NCI-H146 treated with DMSO at 0.1 percent for 48 hours (cell line): ENCODE results near the gene C1orf159.
"Not testable (repeated sequence)": the region's sequence is repeated elsewhere in the genome, so short reads cannot be mapped to it uniquely, and the experiment has no call there.

Experiments
- DNase-seq: peaks from one replicate; lab custom pipeline; 2025; ENCODE audit not compliant: unreplicated experiment; lab: John Stamatoyannopoulos, UW

Gene C1orf159

DNA sequence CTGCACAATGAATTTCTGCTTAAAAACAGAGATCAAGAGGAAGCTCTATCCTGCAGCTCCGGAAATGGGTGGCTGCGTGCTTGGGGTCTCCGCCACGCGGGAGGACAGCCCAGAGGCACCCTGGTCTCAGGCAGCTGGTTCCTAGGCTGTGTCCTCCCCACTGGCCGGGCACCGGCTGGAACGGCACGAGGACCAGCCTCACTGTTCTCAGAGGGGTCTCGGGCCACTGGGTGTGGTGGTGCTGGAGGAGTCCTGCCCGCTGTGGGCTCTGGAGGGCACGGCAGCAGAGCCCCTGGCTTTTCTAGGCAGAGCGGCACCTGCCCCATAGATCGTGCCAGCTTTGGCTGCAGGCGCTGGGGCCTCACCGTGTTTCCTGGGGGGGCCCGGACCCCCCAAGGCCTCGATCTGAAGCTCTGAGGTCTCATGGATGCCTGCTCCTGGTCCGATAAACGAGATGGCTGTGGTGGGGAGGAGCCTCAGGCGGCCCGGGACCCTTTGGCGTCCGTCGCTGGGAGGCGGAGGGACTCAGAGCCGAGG is 33.6 kb downstream of the C1orf159 start:
- DNase-seq, result no peak

DNA sequence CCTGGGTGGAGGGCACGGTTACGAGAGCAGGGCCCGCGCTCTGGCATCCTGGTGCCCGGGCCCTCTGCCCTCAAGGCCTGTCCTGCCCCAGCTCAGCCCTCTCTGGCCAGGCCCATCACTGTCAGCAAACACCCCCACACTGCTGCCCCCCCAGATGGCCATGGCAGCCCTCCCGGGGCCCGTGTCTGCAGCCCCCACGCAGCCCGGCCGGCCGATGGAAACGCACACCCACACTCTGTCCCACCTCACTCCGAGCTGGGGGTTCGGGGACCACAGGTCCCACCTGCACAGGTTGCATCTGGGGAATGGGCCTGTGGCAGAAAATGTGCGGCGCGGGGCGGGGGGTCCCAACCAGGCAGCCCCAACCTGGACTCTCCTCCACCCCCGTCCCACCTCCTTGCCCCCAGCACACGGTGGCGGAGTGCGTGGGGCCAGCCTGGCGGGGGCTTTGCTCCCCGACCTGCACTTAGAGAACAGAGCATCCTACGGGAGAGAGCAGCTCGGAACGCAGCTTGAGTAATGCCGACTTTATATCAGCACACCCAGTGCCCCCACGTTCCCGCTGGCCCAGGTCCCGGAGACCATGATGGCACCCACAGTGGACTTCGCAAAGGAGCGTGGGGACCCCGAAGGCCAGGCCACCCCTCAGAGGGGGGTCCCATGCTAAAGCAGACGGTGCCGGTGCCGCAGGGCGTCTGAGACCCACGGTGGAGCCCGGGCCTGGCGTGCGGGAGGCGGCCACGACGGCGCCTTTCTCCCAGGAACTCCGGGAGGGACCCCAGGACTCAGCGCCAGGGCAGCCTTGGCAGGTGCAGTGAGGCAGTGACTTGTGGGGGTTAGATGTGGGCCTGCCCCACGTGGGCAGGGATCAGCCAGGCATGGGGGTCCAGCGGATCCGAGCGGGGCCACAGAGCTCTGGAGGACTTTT is 34.3 kb downstream of the C1orf159 start:
- no peak for DNase-seq

- DNase-seq, result no peak
Observed at GRCh38 chr1:1080951-1081310, 35.0 kb downstream of the C1orf159 start.

DNA sequence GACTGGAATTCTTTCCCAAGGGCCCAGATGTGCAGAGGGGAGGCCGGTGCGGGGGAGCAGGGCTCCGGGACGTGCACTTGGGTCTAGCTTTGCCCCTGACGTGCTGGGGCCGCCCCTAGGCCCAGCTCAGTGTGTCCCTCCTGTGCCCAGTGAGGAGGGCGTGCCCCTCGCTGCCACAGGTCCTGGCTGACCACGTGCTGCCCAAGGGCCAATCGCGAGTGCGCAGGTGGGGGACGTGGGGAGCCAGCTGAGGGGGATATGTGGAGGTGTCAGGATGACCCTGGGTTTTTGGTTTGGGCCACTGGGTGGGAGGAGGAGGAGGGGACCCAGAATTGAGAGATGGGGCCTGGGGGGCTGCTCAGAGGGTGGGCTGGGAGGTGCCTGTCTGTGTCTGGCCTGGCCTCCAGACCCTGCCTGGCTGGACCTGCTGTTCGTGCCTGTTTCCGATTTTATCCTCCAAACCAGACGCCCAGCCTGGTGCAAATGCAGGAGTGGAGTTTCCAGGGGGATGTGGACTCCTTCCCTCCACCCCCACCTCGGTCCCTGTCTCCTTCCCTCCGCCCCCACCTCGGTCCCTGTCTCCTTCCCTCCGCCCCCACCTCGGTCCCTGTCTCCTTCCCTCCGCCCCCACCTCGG is 35.6 kb downstream of the C1orf159 start:
- no peak for DNase-seq

GRCh38 chr1:1079408-1080121 is 36.3 kb downstream of the C1orf159 start:
- no peak for DNase-seq

DNA sequence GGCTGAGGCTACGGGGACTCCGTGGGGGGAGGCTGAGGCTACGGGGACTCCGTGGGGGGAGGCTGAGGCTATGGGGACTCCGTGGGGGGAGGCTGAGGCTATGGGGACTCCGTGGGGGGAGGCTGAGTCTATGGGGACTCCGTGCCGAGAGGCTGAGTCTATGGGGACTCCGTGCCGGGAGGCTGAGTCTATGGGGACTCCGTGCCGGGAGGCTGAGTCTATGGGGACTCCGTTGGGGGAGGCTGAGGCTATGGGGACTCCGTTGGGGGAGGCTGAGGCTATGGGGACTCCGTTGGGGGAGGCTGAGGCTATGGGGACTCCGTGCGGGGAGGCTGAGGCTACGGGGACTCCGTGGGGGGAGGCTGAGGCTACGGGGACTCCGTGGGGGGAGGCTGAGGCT is 38.5 kb downstream of the C1orf159 start:
- not testable (repeated sequence) for DNase-seq

DNA sequence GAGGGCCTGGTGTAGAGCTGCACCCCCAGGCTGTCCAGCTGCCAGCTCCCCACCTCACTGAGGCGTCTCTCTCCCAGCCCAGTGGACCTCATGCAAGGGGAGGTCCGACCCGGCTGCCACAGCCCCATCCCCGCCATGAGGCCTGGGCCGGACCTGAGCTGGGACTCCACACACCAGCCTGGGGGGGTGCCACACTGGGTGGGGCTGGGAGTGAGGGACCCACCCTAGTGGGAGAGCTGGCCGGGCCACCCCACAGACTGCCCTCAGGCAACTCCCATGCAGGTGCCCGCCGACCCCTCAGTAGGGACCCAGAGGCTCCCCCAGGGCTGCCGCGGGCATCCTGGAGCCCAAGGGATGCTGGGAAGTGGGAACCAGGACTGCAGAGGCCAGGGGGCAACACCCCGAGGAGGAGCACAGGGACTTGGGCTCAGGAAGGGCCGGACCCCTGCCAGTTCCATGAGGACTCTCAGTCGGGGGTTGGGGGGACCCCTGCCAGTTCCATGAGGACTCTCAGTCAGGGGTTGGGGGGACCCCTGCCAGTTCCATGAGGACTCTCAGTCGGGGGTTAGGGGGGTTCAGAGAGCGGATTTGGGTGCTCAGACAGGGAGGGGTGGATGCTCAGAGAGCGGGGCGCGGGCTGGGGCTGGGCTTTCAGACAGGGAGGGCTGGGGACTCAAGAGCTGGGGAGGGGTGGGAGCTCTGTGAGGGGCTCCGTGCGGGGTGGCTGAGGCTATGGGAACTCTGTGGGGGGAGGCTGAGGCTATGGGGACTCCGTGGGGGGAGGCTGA is 40.5 kb downstream of the C1orf159 start:
- no peak for DNase-seq

DNA sequence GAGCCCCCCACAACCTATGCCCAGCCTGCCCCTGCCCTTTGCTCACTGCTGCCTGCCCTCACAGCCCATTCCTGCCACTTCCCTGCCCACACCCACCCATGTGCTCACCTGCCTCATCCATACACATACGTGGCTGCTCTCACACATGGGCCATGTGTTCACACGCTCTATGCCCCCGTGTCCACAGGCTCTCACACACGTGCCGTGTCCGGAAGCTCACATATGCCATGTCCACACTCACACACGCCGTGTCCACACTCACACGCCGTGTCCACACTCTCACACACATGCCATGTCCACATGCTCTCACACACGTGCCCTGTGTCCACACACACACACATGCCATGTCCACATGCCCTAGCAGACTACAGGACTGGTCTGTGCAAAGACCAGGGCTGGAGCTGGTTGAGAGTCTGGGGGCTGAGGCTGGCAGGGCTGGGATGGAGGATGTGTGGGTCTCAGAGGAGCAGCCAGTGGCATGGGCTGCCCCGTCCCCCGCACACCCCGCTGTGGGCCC is 41.2 kb downstream of the C1orf159 start:
- DNase-seq, result no peak

GRCh38 chr1:1073743-1074587 is 41.9 kb downstream of the C1orf159 start, which contains the start of gene RNF223:
TSS of gene RNF223 (minus strand) at chr1:1074306. CDS start at chr1:1072566, 1,740 bp downstream.
- DNase-seq, result peak; percentile 40

GRCh38 chr1:1072849-1073742 is 42.8 kb downstream of the C1orf159 start:
- DNase-seq, result no peak

DNA sequence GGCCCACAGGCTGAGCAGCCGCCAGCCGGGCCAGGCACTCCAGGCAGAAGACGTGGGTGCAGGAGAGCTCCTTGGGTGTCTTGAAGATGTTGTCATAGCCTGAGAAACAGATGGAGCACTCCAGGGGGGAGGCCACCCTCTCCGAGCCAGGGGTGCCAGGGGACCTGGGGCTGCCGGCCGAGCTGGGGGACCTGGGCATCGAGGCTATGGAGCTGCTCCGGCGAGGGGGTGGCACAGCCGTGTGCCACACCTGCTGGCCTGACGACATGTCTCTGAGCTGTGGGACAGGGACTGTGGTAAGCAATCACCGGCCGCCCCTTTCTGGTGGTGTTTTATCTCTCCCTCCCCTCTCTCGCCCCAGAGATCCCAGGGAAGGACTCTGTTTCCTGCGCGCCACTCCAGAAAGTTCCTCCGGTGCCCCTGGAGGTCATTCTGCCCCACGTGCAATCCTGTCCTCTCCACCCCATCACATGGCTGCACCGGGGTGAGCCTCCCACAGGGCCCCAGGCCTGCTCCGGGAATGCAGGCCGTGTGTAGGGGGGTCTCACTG is 43.5 kb downstream of the C1orf159 start:
- DNase-seq, result no peak

DNA sequence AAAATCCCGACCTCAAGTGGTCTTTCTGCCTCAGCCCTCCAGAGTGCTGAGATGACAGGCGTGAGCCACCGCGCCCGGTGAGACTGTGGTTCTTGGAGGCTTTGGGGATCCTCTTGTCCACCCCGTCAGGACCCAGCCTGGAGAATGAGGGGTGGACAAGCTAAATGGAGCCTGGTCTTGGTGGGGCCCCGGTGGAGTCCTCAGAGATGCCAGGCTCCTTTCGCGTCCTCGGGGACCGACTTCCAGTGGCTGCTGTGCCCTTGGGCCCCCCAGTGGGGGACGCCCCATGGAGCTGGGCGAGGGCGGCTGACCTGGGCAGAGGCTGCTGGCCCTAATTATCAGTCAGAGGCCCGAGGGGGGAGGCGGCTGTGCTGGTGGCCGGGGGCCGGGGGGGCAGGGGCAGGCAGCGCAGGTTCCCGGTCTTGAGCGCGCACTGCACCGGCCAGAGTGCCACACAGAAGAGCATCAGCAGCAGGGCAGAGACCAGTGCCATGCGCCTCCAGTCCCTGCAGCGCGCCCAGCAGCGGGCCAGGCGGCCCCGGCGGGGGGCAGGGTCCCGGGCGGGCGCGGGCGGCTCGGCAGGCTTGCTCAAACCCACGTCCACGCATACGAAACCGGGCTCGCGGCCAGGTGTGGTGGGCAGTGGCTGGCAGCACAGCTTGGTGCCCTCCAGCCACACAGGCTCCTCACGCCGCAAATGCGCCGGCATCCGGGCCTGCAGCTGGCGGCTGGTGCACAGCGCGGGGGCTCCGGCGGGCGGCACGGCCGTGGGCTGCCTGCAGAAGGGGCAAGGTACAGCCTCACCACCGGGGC is 44.2 kb downstream of the C1orf159 start:
- no peak for DNase-seq

DNA sequence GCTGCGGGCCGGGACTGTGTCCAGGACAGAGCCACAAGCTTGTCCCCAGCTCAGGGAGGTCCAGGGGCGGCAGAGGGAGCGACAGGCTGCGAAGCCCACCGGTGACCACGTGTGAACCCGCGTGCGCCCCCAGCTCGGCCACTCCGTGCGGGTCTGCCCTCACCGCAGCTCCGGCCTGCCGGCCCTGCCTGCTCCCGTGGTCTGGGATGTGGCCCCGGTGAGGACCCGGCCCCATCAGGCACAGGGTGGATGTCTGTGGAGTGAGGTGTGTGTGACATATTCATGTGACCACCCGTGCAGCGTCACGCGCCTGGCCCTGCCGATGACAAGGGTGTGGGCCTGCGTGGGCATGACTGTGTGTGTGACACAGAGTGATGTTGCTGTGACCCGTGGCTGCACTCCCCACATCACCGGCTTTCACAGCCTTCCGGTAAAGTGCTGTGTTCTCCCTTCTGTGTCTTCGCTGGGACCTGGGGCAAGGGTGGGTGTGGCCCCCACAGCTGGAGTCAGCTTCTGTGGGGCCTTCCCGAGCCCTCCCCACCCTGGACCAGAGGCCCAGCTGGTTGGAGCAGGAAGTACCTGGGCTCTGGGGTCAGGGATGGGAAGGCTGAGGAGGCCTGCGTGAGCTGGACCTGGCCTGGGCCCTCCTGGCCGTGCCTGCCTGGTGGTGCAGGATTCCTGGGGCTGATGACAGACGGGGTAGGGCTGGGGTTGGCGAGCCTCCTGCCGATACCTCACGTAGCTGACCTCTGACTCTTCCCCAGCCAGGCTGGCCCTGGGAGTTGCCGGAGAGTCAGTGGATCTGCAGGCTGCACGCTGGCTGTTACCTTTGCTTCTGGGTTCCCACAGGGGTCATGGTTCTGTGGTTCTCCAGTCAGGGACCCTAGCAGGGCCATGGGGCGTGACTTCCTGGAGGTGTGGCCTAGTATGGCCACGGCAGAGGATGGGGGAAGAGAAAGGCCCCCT is 45.9 kb downstream of the C1orf159 start:
- DNase-seq, result no peak

DNA sequence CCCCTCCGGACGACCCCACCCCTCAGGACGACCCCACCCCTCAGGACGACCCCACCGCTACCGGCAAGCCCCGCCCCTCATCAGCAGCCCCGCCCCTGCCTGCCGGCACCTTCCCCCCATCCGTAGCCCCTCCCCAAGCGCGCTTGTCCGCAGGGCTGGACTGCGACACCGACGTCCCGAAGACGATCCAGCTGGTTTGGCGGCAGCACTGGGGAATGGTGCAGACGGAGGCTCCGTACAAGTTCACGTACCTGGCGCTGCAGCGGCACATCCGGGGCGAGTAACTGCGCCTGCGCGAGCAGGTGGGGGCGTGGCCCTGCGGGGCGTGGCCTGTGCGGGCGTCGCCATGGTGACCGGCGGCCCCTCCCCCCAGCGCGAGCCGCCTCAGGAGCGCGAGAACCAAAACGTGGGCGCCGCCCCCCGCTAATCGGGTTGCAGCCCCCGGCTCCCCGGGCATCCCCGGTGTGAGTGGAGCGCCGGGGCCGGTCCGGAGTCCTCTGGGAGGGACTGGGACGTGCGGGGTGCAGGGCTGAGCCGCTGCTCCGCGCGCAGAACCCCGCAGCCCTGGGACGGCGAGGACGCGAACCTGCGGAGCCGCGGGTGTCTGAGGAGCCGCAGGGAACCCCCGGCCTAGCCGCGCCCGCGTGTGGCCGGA is 46.7 kb downstream of the C1orf159 start:
- DNase-seq, result peak; percentile 12

DNA sequence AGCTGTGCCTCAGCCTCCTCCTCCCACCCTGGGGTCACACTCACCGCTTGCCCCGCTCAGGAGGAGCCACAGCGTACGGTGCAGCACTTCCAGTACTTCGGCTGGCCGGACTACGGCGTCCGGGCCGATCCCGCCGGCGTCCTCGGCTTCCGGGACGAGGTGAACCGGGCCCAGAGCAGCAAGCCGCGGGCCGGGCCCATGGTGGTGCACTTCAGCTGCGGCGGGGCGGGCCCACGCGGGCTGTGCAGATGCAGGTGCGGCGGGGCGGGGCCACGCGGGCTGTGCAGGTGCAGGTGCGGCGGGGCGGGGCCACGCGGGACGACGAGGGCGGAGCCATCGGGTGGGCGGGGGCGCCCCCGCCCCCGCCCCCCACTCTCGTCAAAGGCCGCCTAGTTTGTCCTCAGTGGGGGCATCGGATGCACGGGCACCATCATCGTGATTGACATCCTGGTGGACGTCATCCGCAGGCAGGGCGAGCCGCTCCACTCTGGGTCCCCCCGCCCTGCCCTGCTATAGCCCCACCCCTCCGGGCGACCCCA is 47.3 kb downstream of the C1orf159 start:
- DNase-seq, result peak; percentile 5
